Measurements from ENCODE around the gene MTUS2.
A peak's percentile ranks its signal among the peaks of the same experiment; 100 is the strongest.

The MTUS2 gene

DNA sequence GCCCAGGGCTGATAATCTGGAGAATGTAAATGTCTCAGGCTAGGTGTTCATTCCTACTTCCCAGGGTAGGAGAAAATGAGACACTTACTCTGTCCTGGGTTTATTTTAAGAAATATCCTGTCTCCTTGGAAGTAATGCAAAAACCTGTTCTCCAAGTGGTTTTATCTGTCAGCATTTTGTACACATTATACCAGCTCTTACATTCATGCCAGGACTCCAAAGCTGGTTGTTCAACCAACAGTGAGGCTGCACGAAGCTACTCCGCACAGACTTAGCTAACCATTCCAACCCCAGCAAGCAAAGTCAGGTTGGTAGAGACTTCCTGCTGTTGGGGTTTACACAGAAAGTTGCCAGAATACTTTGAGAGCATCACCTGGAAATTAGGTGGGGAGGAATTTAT is 719.7 kb downstream of the MTUS2 start:
- Histone ChIP-seq H3K36me3 (ENCODE audit: insufficient read depth, low read length) (peaks cover 82% of the 10 kb centered on the region), H3K9ac (ENCODE audit: low read depth, low read length) (no peak overlapping the region), H3K9me3 (ENCODE audit: insufficient read depth, low read length, severe bottlenecking) (no peaks in the 10 kb centered on the region), H3K27me3 (ENCODE audit: insufficient read depth, low read length, poor library complexity) (no peaks in the 10 kb centered on the region), H3K4me2 (ENCODE audit: insufficient read depth, low read length) (no peak overlapping the region), H3K79me2 (ENCODE audit: insufficient read depth, low read length) (peaks cover 95% of the 10 kb centered on the region), H3K27ac (ENCODE audit: low read length) (no peak overlapping the region), H4K20me1 (ENCODE audit: insufficient read depth, low read length) (peaks cover 90% of the 10 kb centered on the region), H3K4me3 (ENCODE audit: low read depth in 1 of 2, low read length in 2 of 2) (no peak overlapping the region), H3K4me1 (ENCODE audit: insufficient read depth, low read length) (no peaks in the 10 kb centered on the region), H2AFZ (ENCODE audit: low read depth, low read length) (no peak overlapping the region)
- no peak for DNase-seq
- ATAC-seq (ENCODE audit: insufficient read depth, low read depth): no peak
- TF ChIP-seq EZH2 (IDR thresholded peaks at IDR 0.05; ENCODE audit: borderline replicate concordance, low read depth, low read length, severe bottlenecking): no peak
- TF ChIP-seq, protein P1, sequence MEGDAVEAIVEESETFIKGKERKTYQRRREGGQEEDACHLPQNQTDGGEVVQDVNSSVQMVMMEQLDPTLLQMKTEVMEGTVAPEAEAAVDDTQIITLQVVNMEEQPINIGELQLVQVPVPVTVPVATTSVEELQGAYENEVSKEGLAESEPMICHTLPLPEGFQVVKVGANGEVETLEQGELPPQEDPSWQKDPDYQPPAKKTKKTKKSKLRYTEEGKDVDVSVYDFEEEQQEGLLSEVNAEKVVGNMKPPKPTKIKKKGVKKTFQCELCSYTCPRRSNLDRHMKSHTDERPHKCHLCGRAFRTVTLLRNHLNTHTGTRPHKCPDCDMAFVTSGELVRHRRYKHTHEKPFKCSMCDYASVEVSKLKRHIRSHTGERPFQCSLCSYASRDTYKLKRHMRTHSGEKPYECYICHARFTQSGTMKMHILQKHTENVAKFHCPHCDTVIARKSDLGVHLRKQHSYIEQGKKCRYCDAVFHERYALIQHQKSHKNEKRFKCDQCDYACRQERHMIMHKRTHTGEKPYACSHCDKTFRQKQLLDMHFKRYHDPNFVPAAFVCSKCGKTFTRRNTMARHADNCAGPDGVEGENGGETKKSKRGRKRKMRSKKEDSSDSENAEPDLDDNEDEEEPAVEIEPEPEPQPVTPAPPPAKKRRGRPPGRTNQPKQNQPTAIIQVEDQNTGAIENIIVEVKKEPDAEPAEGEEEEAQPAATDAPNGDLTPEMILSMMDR (IDR thresholded peaks at IDR 0.05; ENCODE audit: borderline replicate concordance, extremely low read depth, low read length, poor library complexity, severe bottlenecking): no peak

DNA sequence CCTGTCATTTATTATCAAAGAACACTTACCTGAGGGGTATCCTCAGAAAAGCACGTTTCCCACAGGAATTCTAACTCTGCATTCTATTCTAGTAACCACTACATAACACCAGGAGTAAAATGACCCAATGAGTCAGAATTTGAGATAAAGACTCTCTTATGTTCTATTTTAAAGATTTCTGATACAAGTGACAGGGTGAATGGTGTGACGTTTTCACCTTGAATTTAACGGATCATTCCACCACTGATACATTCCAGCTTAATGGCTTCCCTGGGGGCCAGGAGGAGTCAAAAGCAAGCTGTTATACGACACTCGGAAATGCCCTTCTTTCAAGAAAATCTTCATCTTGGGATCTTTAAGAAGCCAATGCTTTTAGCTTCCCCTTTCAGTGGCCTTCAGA is 720.2 kb downstream of the MTUS2 start:
- ATAC-seq (ENCODE audit: insufficient read depth, low read depth) (no peak), DNase-seq (no peak)
- no peak for TF ChIP-seq EZH2 (IDR thresholded peaks at IDR 0.05; ENCODE audit: borderline replicate concordance, low read depth, low read length, severe bottlenecking)
- no peak overlapping the region for H3K4me2 ChIP-seq (ENCODE audit: insufficient read depth, low read length)
- H2AFZ ChIP-seq (ENCODE audit: low read depth, low read length): no peak overlapping the region
- peaks cover 91% of the 10 kb centered on the region for H4K20me1 ChIP-seq (ENCODE audit: insufficient read depth, low read length)
- no peaks in the 10 kb centered on the region for H3K27me3 ChIP-seq (ENCODE audit: insufficient read depth, low read length, poor library complexity)
- no peaks in the 10 kb centered on the region for H3K9me3 ChIP-seq (ENCODE audit: insufficient read depth, low read length, severe bottlenecking)
- H3K79me2 ChIP-seq (ENCODE audit: insufficient read depth, low read length): peaks cover 97% of the 10 kb centered on the region
- no peak overlapping the region for H3K9ac ChIP-seq (ENCODE audit: low read depth, low read length)
- no peaks in the 10 kb centered on the region for H3K4me1 ChIP-seq (ENCODE audit: insufficient read depth, low read length)
- H3K4me3 ChIP-seq (ENCODE audit: low read depth in 1 of 2, low read length in 2 of 2): no peak overlapping the region
- peaks cover 80% of the 10 kb centered on the region for H3K36me3 ChIP-seq (ENCODE audit: insufficient read depth, low read length)
- no peak overlapping the region for H3K27ac ChIP-seq (ENCODE audit: low read length)

DNA sequence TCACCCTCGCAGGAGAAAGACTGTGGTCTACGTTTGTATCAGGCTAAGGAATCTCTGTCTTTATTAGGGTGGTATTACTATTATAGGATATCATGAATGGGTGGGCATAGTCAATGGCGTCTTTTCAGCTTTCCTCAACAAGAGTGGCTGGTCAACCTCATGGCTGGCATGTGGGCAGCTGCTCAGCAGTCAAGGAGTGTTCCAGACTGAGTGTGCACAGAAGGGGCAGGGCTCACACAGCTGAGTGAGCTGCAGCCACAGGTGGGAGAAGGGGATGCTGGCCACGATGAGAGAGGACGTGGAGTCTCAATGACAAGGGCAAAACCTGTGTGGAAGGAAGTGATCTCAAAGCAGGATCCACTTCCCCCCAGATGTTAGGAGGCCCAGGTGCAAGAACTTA is 720.7 kb downstream of the MTUS2 start:
- no peak for ATAC-seq (ENCODE audit: insufficient read depth, low read depth)
- no peaks in the 10 kb centered on the region for H3K9me3 ChIP-seq (ENCODE audit: insufficient read depth, low read length, severe bottlenecking)
- peak overlapping the region; percentile 22 for H3K27ac ChIP-seq (ENCODE audit: low read length)
- peaks cover 97% of the 10 kb centered on the region for H3K79me2 ChIP-seq (ENCODE audit: insufficient read depth, low read length)
- no peak overlapping the region for H3K4me2 ChIP-seq (ENCODE audit: insufficient read depth, low read length)
- no peaks in the 10 kb centered on the region for H3K27me3 ChIP-seq (ENCODE audit: insufficient read depth, low read length, poor library complexity)
- peaks cover 91% of the 10 kb centered on the region for H4K20me1 ChIP-seq (ENCODE audit: insufficient read depth, low read length)
- peaks cover 81% of the 10 kb centered on the region for H3K36me3 ChIP-seq (ENCODE audit: insufficient read depth, low read length)
- DNase-seq: no peak
- H3K4me3 ChIP-seq (ENCODE audit: low read depth in 1 of 2, low read length in 2 of 2): no peak overlapping the region
- no peak overlapping the region for H3K9ac ChIP-seq (ENCODE audit: low read depth, low read length)
- H2AFZ ChIP-seq (ENCODE audit: low read depth, low read length): no peak overlapping the region
- H3K4me1 ChIP-seq (ENCODE audit: insufficient read depth, low read length): no peaks in the 10 kb centered on the region
- no peak for TF ChIP-seq EZH2 (IDR thresholded peaks at IDR 0.05; ENCODE audit: borderline replicate concordance, low read depth, low read length, severe bottlenecking)
- TF ChIP-seq, protein P1 (IDR thresholded peaks at IDR 0.05; ENCODE audit: borderline replicate concordance, extremely low read depth, low read length, poor library complexity, severe bottlenecking): no peak

DNA sequence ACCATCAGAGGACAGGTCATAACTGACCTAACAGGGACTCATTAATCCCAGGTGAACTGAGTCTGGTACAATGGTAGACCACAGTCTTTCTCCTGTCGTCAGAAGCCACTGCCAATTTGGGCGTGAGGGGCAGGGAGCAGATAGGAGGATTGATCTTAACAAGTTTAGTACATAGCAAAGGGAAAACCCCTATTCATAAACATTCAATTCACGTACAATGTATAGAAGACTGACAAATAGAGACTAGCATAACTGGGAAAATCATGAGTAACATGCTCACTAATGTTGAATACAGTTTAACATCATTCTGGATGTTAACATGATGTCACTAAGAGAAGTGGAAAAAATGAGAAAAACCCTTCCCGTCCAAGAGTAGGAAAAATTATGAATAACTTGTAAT is 721.3 kb downstream of the MTUS2 start:
- H3K79me2 ChIP-seq (ENCODE audit: insufficient read depth, low read length): peaks cover 97% of the 10 kb centered on the region
- ATAC-seq (ENCODE audit: insufficient read depth, low read depth): no peak
- H2AFZ ChIP-seq (ENCODE audit: low read depth, low read length): no peak overlapping the region
- no peak overlapping the region for H3K9ac ChIP-seq (ENCODE audit: low read depth, low read length)
- H3K36me3 ChIP-seq (ENCODE audit: insufficient read depth, low read length): peaks cover 80% of the 10 kb centered on the region
- peak overlapping the region; percentile 22; the same call in 1 of the 2 replicates for H3K27ac ChIP-seq (ENCODE audit: low read length)
- no peak overlapping the region for H3K4me3 ChIP-seq (ENCODE audit: low read depth in 1 of 2, low read length in 2 of 2)
- TF ChIP-seq, protein P1 (IDR thresholded peaks at IDR 0.05; ENCODE audit: borderline replicate concordance, extremely low read depth, low read length, poor library complexity, severe bottlenecking): no peak
- no peak for TF ChIP-seq EZH2 (IDR thresholded peaks at IDR 0.05; ENCODE audit: borderline replicate concordance, low read depth, low read length, severe bottlenecking)
- no peak for DNase-seq
- peaks cover 89% of the 10 kb centered on the region for H4K20me1 ChIP-seq (ENCODE audit: insufficient read depth, low read length)
- H3K4me2 ChIP-seq (ENCODE audit: insufficient read depth, low read length): no peak overlapping the region
- no peaks in the 10 kb centered on the region for H3K4me1 ChIP-seq (ENCODE audit: insufficient read depth, low read length)
- no peaks in the 10 kb centered on the region for H3K27me3 ChIP-seq (ENCODE audit: insufficient read depth, low read length, poor library complexity)
- no peaks in the 10 kb centered on the region for H3K9me3 ChIP-seq (ENCODE audit: insufficient read depth, low read length, severe bottlenecking)

Measured in DND-41 (cell line).